MM.1S (cell line): Measurements from ENCODE around the gene EMILIN2.

ENCODE experiments used
- DNase-seq: peaks from one replicate; pipeline ENCODE4 v3.0.0-alpha.2; 2015
- H2AFZ ChIP-seq: fragments of 300-600 bp; sonication (generic); 2 replicates; pipeline ENCODE4 v1.6.0; 2016; ENCODE audit warnings: antibody characterized with exemption, low read length
- H3F3A ChIP-seq: fragments of 300-600 bp; sonication (generic); 2 replicates; pipeline ENCODE4 v1.6.1; 2016; ENCODE audit warnings: mild to moderate bottlenecking, antibody characterized with exemption, low read length, moderate library complexity, mixed read lengths; ENCODE audit not compliant: insufficient read depth
- H3K27ac ChIP-seq: fragments of 300-600 bp; sonication (generic); 2 replicates; pipeline ENCODE4 v1.5.1; 2016; ENCODE audit warnings: mild to moderate bottlenecking, low read length
- H3K27me3 ChIP-seq: fragments of 300-600 bp; sonication (generic); replicated peaks from 2 replicates; pipeline ENCODE4 v1.6.0; 2016; ENCODE audit warnings: low read length; ENCODE audit not compliant: insufficient read depth
- H3K36me3 ChIP-seq: fragments of 300-600 bp; sonication (generic); replicated peaks from 2 replicates; pipeline ENCODE4 v1.6.1; 2016; ENCODE audit warnings: mild to moderate bottlenecking, low read length, mixed read lengths; ENCODE audit not compliant: insufficient read depth
- H3K4me1 ChIP-seq: fragments of 300-600 bp; sonication (generic); 2 replicates; pipeline ENCODE4 v1.6.1; 2016; ENCODE audit warnings: low read length, mixed read lengths
- H3K4me2 ChIP-seq: fragments of 300-600 bp; sonication (generic); 2 replicates; pipeline ENCODE4 v1.6.0; 2016; ENCODE audit warnings: low read depth, low read length
- H3K4me3 ChIP-seq: fragments of 300-600 bp; sonication (generic); 2 replicates; pipeline ENCODE4 v1.5.1; 2016; ENCODE audit warnings: low read length, mixed read lengths
- H3K79me2 ChIP-seq: fragments of 300-600 bp; sonication (generic); 2 replicates; pipeline ENCODE4 v1.6.1; 2016; ENCODE audit warnings: mixed run types, low read length, mixed read lengths
- H3K9ac ChIP-seq: fragments of 300-600 bp; sonication (generic); 2 replicates; pipeline ENCODE4 v1.6.1; 2016; ENCODE audit warnings: low read length, mixed read lengths
- H3K9me2 ChIP-seq: fragments of 300-600 bp; sonication (generic); replicated peaks from 2 replicates; pipeline ENCODE4 v1.6.1; 2016; ENCODE audit warnings: mild to moderate bottlenecking, low read length, mixed read lengths; ENCODE audit not compliant: insufficient read depth
- H3K9me3 ChIP-seq: fragments of 300-600 bp; sonication (generic); replicated peaks from 2 replicates; pipeline ENCODE4 v1.6.1; 2016; ENCODE audit warnings: mild to moderate bottlenecking, low read length, mixed read lengths; ENCODE audit not compliant: insufficient read depth
- H4K20me1 ChIP-seq: fragments of 300-600 bp; sonication (generic); 2 replicates; pipeline ENCODE4 v1.6.1; 2016; ENCODE audit warnings: mild to moderate bottlenecking, low read length, moderate library complexity, mixed read lengths; ENCODE audit not compliant: insufficient read depth
- CTCF ChIP-seq: fragments of 300-600 bp; sonication (generic); IDR thresholded peaks from 2 replicates; pipeline ENCODE4 v1.5.1; 2016; ENCODE audit warnings: antibody characterized with exemption, low read length, mixed read lengths
- EZH2 ChIP-seq: fragments of 300-600 bp; sonication (generic); optimal IDR thresholded peaks from 2 replicates; pipeline ENCODE3; 2017; ENCODE audit warnings: low read depth, mild to moderate bottlenecking, antibody characterized with exemption, low read length, mixed read lengths
- EZH2phosphoT487 ChIP-seq: fragments of 300-600 bp; sonication (generic); IDR thresholded peaks from 2 replicates; pipeline ENCODE4 v1.6.1; 2018; ENCODE audit warnings: antibody characterized with exemption, low read length

EMILIN2 gene

DNA sequence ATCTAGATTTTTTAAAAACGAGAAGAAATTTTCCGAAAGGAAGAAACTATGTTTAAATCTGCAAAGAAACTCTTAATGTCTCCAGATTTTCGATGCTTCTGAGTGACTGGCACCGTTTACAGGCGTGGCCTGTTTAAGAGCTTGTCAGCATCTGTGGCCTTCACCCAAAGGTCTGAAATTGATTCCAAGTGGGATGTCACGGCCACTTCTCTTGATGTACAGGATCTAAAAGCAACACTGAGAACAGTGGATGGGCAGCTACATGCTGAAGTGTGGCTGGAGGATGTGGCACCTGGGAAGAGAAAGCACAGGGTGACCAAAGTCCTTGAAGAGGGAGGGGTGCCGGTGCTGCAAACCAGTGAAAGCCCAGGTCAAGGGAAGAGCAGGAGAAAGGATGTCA, 28.0 kb downstream of the EMILIN2 start:
- no peaks in the 10 kb centered on the region for H3K36me3 ChIP-seq
- H3K27ac ChIP-seq: no peak overlapping the region
- no peak overlapping the region for H3K4me3 ChIP-seq
- TF ChIP-seq CTCF (no peak), EZH2 (no peak), EZH2phosphoT487 (no peak)
- H3K79me2 ChIP-seq: no peaks in the 10 kb centered on the region
- no peaks in the 10 kb centered on the region for H3K9me3 ChIP-seq
- H4K20me1 ChIP-seq: no peaks in the 10 kb centered on the region
- no peaks in the 10 kb centered on the region for H3K9me2 ChIP-seq
- H3K4me1 ChIP-seq: no peaks in the 10 kb centered on the region
- H3K9ac ChIP-seq: no peak overlapping the region
- no peaks in the 10 kb centered on the region for H3F3A ChIP-seq
- H2AFZ ChIP-seq: no peak overlapping the region
- no peak for DNase-seq
- H3K27me3 ChIP-seq: no peaks in the 10 kb centered on the region
- no peak overlapping the region for H3K4me2 ChIP-seq

GRCh38 chr18:2878656-2879330, 32.0 kb downstream of the EMILIN2 start:
- H3K4me2 ChIP-seq: no peak overlapping the region
- no peaks in the 10 kb centered on the region for H3K79me2 ChIP-seq
- H4K20me1 ChIP-seq: no peaks in the 10 kb centered on the region
- H3K27me3 ChIP-seq: no peaks in the 10 kb centered on the region
- no peaks in the 10 kb centered on the region for H3K36me3 ChIP-seq
- no peaks in the 10 kb centered on the region for H3F3A ChIP-seq
- no peak overlapping the region for H3K4me3 ChIP-seq
- no peak for TF ChIP-seq EZH2phosphoT487
- no peak for TF ChIP-seq CTCF
- no peak for TF ChIP-seq EZH2
- no peak for DNase-seq
- no peaks in the 10 kb centered on the region for H3K4me1 ChIP-seq
- H3K27ac ChIP-seq: no peak overlapping the region
- no peak overlapping the region for H2AFZ ChIP-seq
- H3K9ac ChIP-seq: no peak overlapping the region
- no peaks in the 10 kb centered on the region for H3K9me2 ChIP-seq
- H3K9me3 ChIP-seq: no peaks in the 10 kb centered on the region

DNA sequence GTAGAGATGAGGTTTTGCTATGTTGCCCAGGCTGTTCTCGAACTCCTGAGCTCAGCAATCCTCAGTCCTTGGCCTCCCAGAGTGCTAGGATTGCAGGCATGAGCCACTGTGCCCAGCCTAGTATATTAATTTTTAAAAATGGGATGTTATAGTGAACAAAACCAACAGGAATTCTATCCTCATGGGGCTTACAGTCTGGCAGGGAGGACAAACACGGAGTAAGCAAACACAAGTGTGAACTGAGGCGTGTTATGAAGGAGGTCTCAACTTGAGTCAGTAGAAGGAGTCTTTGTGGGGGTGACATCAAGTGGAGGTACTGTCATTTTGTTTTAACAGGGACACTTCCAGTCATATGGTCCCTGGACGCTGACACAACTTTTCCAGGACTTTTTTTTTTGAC, 33.1 kb downstream of the EMILIN2 start:
- no peaks in the 10 kb centered on the region for H4K20me1 ChIP-seq
- H3K27me3 ChIP-seq: no peaks in the 10 kb centered on the region
- no peaks in the 10 kb centered on the region for H3K79me2 ChIP-seq
- no peak overlapping the region for H3K27ac ChIP-seq
- TF ChIP-seq EZH2: no peak
- no peak for TF ChIP-seq CTCF
- TF ChIP-seq EZH2phosphoT487: no peak
- no peak overlapping the region for H3K4me2 ChIP-seq
- H3K4me1 ChIP-seq: no peaks in the 10 kb centered on the region
- no peaks in the 10 kb centered on the region for H3K9me2 ChIP-seq
- H3K9me3 ChIP-seq: no peaks in the 10 kb centered on the region
- H3K4me3 ChIP-seq: no peak overlapping the region
- H3K9ac ChIP-seq: no peak overlapping the region
- H3K36me3 ChIP-seq: no peaks in the 10 kb centered on the region
- DNase-seq: no peak
- no peaks in the 10 kb centered on the region for H3F3A ChIP-seq
- no peak overlapping the region for H2AFZ ChIP-seq
